Hepatocyte (in vitro differentiated cells): ENCODE measurements around the gene VPS36. TPM values are rescaled to one million over a fixed set of nuclear protein-coding genes. Genes with fewer than 3 reads are reported as not detected.
"Not testable (repeated sequence)": the region's sequence is repeated elsewhere in the genome, so short reads cannot be mapped to it uniquely, and the experiment has no call there.

ENCODE experiments used
- DNase-seq: peaks from one replicate; pipeline ENCODE4 v3.0.0-alpha.2; 2016; ENCODE audit warnings: low spot score
- H2AFZ ChIP-seq: fragments of 200-600 bp; sonication (generic); 2 replicates; pipeline ENCODE4 v1.6.0; 2016; ENCODE audit warnings: antibody characterized with exemption, mild to moderate bottlenecking
- H3K27ac ChIP-seq: fragments of 200-600 bp; sonication (generic); 2 replicates; pipeline ENCODE4 v1.5.1; 2016; ENCODE audit warnings: mild to moderate bottlenecking
- H3K27me3 ChIP-seq: fragments of 200-600 bp; sonication (generic); 2 replicates; pipeline ENCODE4 v1.6.1; 2016
- H3K36me3 ChIP-seq: fragments of 200-600 bp; sonication (generic); replicated peaks from 2 replicates; pipeline ENCODE4 v1.5.1; 2016; ENCODE audit warnings: low read depth; ENCODE audit not compliant: insufficient read depth
- H3K4me1 ChIP-seq: fragments of 200-600 bp; sonication (generic); 2 replicates; pipeline ENCODE4 v1.5.1; 2016; ENCODE audit warnings: mild to moderate bottlenecking, moderate library complexity; ENCODE audit not compliant: insufficient read depth
- H3K4me2 ChIP-seq: fragments of 200-600 bp; sonication (generic); 2 replicates; pipeline ENCODE4 v1.6.0; 2016
- H3K4me3 ChIP-seq: fragments of 200-600 bp; sonication (generic); 2 replicates; pipeline ENCODE4 v1.5.1; 2016; ENCODE audit warnings: mild to moderate bottlenecking
- H3K79me2 ChIP-seq: fragments of 200-600 bp; sonication (generic); 2 replicates; pipeline ENCODE4 v1.6.0; 2017; ENCODE audit warnings: mild to moderate bottlenecking
- H3K9me2 ChIP-seq: fragments of 200-600 bp; sonication (generic); replicated peaks from 2 replicates; pipeline ENCODE4 v1.6.0; 2017; ENCODE audit warnings: mild to moderate bottlenecking; ENCODE audit not compliant: insufficient read depth
- H3K9me3 ChIP-seq: fragments of 200-600 bp; sonication (generic); 2 replicates; pipeline ENCODE4 v1.5.1; 2016; ENCODE audit warnings: low read depth, mild to moderate bottlenecking
- H4K20me1 ChIP-seq: fragments of 200-600 bp; sonication (generic); 2 replicates; pipeline ENCODE4 v1.6.0; 2016; ENCODE audit warnings: mild to moderate bottlenecking; ENCODE audit not compliant: insufficient read depth, poor library complexity, severe bottlenecking
- EZH2 ChIP-seq: fragments of 200-600 bp; sonication (generic); IDR thresholded peaks from 2 replicates; pipeline ENCODE4 v1.6.1; 2016; ENCODE audit warnings: antibody characterized with exemption, mild to moderate bottlenecking, borderline replicate concordance
- EZH2phosphoT487 ChIP-seq: fragments of 200-600 bp; sonication (generic); IDR thresholded peaks from one replicate; pipeline ENCODE4 v1.6.1; 2018; ENCODE audit warnings: antibody characterized with exemption, mild to moderate bottlenecking, low read depth, moderate library complexity; ENCODE audit not compliant: unreplicated experiment, severe bottlenecking
- WGBS: methylation state at CpG from one replicate; pipeline ENCODE4 v1.1.6; 2016; ENCODE audit warnings: low lambda C conversion rate; ENCODE audit errors: missing lambda C conversion rate; 5-methylcytosine and 5-hydroxymethylcytosine counted together
- polyA plus RNA-seq: library from polyadenylated mRNA; unstranded; fragments of >200 nt; fragmentation: Nextera tagmentation; extraction: Ambion mirVana; gene quantifications from 2 replicates; pipeline ENCODE4 v1.2.1, GENCODE V29; 2016
- total RNA-seq: library from RNA; depleted of rRNA; stranded (reverse); fragments of >200 nt; gene quantifications from 2 replicates; pipeline ENCODE4 v1.2.3, GENCODE V29; 2014
- TF ChIP-seq, protein P1 (sequence below): fragments of 200-600 bp; sonication (generic); IDR thresholded peaks from 2 replicates; pipeline ENCODE4 v1.5.1; 2016; ENCODE audit warnings: antibody characterized with exemption, mild to moderate bottlenecking; ENCODE audit not compliant: poor library complexity

VPS36 gene
- total and polyA plus RNA-seq, 2 experiments from 2014 or later: 23.5 to 42.0 TPM

DNA sequence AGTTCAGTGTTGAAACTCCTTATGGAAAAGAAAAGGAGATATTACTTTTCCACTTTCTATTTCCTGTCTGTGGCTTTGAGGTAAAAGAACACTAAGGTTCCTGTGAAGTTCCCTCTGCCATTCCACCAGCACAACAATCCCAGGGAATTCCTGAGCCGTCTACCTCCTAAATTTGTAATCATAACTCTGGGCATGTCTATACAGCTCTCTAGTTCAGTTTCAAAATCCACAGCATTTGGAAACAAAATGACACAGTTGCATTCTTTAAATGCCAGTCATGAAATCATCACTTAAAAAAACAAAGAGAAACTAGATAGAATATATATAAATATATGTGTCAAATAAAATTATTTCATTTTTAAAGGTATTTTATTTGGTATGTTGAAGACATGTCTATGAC lies 35.5 kb downstream of the VPS36 start:
- Histone ChIP-seq H3K9me3 (no peaks in the 10 kb centered on the region), H3K9me2 (no peaks in the 10 kb centered on the region), H3K36me3 (no peaks in the 10 kb centered on the region), H3K27ac (no peak overlapping the region), H3K4me1 (no peaks in the 10 kb centered on the region), H2AFZ (no peak overlapping the region), H3K4me2 (no peak overlapping the region), H3K27me3 (no peaks in the 10 kb centered on the region), H4K20me1 (no peaks in the 10 kb centered on the region), H3K4me3 (no peak overlapping the region), H3K79me2 (no peaks in the 10 kb centered on the region)
- TF ChIP-seq EZH2 (no peak), EZH2phosphoT487 (no peak)
- TF ChIP-seq, protein P1, sequence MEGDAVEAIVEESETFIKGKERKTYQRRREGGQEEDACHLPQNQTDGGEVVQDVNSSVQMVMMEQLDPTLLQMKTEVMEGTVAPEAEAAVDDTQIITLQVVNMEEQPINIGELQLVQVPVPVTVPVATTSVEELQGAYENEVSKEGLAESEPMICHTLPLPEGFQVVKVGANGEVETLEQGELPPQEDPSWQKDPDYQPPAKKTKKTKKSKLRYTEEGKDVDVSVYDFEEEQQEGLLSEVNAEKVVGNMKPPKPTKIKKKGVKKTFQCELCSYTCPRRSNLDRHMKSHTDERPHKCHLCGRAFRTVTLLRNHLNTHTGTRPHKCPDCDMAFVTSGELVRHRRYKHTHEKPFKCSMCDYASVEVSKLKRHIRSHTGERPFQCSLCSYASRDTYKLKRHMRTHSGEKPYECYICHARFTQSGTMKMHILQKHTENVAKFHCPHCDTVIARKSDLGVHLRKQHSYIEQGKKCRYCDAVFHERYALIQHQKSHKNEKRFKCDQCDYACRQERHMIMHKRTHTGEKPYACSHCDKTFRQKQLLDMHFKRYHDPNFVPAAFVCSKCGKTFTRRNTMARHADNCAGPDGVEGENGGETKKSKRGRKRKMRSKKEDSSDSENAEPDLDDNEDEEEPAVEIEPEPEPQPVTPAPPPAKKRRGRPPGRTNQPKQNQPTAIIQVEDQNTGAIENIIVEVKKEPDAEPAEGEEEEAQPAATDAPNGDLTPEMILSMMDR: no peak
- DNase-seq: no peak
- 76% methylated on average over 1 of the region's 1 CpG for WGBS

GRCh38 chr13:52414051-52414450 lies 36.4 kb downstream of the VPS36 start:
- H3K36me3 ChIP-seq: no peaks in the 10 kb centered on the region
- TF ChIP-seq EZH2phosphoT487: no peak
- TF ChIP-seq EZH2: no peak
- TF ChIP-seq, protein P1: no peak
- H3K79me2 ChIP-seq: no peaks in the 10 kb centered on the region
- no peaks in the 10 kb centered on the region for H3K4me1 ChIP-seq
- no peak overlapping the region for H3K27ac ChIP-seq
- H3K4me3 ChIP-seq: no peak overlapping the region
- no peak for DNase-seq
- WGBS: 96% methylated on average over 1 of the region's 1 CpG
- no peaks in the 10 kb centered on the region for H4K20me1 ChIP-seq
- no peak overlapping the region for H2AFZ ChIP-seq
- no peaks in the 10 kb centered on the region for H3K9me3 ChIP-seq
- no peak overlapping the region for H3K4me2 ChIP-seq
- H3K9me2 ChIP-seq: no peaks in the 10 kb centered on the region
- no peaks in the 10 kb centered on the region for H3K27me3 ChIP-seq

DNA sequence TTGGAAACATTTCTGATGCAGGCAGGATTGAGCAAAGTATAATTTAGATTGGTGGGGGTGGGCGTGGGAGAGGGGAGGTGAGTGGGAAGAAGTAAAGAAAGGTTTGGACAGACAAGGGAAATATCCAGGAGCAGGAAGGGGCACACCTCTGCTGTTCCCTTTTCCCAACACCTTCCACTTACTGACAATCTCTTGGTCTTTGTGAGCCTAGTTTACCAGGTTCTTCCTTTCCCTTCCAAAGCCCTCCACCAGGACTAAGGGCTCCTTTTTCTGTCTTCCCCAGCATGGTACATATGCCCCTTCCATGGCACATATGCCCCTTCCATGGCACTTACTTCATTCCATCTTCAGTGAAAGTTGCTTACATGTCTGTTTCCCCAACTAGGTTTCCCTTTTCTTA lies 38.3 kb downstream of the VPS36 start:
- Histone ChIP-seq H3K27ac (peak overlapping the region; percentile 65), H4K20me1 (no peaks in the 10 kb centered on the region), H2AFZ (no peak overlapping the region), H3K79me2 (no peaks in the 10 kb centered on the region), H3K9me2 (no peaks in the 10 kb centered on the region), H3K36me3 (no peaks in the 10 kb centered on the region), H3K9me3 (no peaks in the 10 kb centered on the region), H3K4me1 (no peaks in the 10 kb centered on the region), H3K27me3 (no peaks in the 10 kb centered on the region), H3K4me2 (peak overlapping the region; percentile 17), H3K4me3 (no peak overlapping the region)
- TF ChIP-seq EZH2phosphoT487: no peak
- TF ChIP-seq, protein P1: no peak
- no peak for TF ChIP-seq EZH2
- DNase-seq: no peak
- 92% methylated on average over 1 of the region's 1 CpG for WGBS

GRCh38 chr13:52411629-52412028 lies 38.8 kb downstream of the VPS36 start:
- no peaks in the 10 kb centered on the region for H3K36me3 ChIP-seq
- no peak overlapping the region for H2AFZ ChIP-seq
- WGBS: 77% methylated on average over 4 of the region's 4 CpGs
- peak overlapping the region; percentile 65 for H3K27ac ChIP-seq
- peak; percentile 51 for DNase-seq
- no peaks in the 10 kb centered on the region for H3K9me3 ChIP-seq
- no peaks in the 10 kb centered on the region for H3K9me2 ChIP-seq
- H3K79me2 ChIP-seq: no peaks in the 10 kb centered on the region
- H3K4me3 ChIP-seq: no peak overlapping the region
- peaks cover 2% of the 10 kb centered on the region for H3K27me3 ChIP-seq
- no peaks in the 10 kb centered on the region for H4K20me1 ChIP-seq
- TF ChIP-seq EZH2phosphoT487: no peak
- TF ChIP-seq, protein P1: no peak
- TF ChIP-seq EZH2: no peak
- H3K4me1 ChIP-seq: no peaks in the 10 kb centered on the region
- H3K4me2 ChIP-seq: peak overlapping the region; percentile 17

DNA sequence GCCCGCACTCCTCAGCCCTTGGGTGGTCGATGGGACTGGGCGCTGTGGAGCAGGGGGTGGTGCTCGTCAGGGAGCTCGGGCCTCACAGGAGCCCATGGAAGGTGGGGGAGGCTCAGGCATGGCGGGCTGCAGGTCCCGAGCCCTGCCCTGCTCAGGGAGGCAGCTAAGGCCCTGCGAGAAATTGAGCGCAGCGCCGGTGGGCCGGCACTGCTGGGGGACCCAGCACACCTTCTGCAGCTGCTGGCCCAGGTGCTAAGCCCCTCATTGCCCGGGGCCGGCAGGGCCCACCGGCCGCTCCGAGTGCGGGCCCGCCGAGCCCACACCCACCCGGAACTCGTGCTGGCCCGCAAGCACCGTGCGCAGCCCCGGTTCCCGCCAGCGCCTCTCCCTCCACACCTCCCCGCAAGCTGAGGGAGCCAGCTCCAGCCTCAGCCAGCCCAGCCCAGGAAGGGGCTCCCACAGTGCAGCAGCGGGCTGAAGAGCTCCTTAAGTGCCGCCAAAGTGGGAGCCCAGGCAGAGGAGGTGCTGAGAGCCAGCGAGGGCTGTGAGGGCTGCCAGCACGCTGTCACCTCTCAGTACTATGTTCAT lies 42.3 kb downstream of the VPS36 start:
- not testable (repeated sequence) for DNase-seq, H3K27ac ChIP-seq, H3K4me3 ChIP-seq, H4K20me1 ChIP-seq, H3K79me2 ChIP-seq, H3K4me2 ChIP-seq, H3K9me2 ChIP-seq, H3K9me3 ChIP-seq, H2AFZ ChIP-seq, H3K36me3 ChIP-seq
- WGBS: 96% methylated on average over 28 of the region's 33 CpGs
- peaks cover 12% of the 10 kb centered on the region for H3K4me1 ChIP-seq
- H3K27me3 ChIP-seq: peaks cover 26% of the 10 kb centered on the region
